Esophagus squamous epithelium (tissue), 4 donors: Measurements from ENCODE around the gene LRFN5.

Experiments used
- POLR2A ChIP-seq, 4 donors: fragments of 450-650 bp; IDR thresholded peaks; one replicate each; pipeline ENCODE4 v1.6.1; 2017; ENCODE audit warnings: antibody characterized with exemption in 4 of 4, mild to moderate bottlenecking in 4 of 4, moderate library complexity in 3 of 4
- TF ChIP-seq, protein P1 (sequence below), 6 experiments: fragments of 450-650 bp in 4 of 6; fragments of 200-600 bp in 2 of 6; sonication (generic) in 2 of 6; IDR thresholded peaks; one replicate each; pipeline ENCODE4 v1.5.1; 2016 to 2019; ENCODE audit warnings: antibody characterized with exemption in 6 of 6, mild to moderate bottlenecking in 4 of 6, moderate library complexity in 4 of 6

DNA sequence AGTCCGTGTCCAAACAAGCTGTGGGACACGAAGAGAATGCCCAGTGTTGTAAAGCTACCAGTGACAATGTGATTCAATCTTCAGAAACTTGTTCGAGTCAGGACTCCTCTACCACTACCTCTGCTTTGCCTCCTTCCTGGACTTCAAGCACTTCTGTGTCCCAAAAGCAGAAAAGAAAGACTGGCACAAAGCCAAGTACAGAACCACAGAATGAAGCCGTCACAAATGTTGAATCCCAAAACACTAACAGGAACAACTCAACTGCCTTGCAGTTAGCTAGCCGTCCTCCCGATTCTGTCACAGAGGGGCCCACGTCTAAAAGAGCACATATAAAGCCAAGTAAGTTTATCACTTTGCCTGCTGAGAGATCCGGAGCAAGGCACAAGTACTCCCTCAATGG is 284.9 kb downstream of the LRFN5 start:
- TF ChIP-seq, protein P1, sequence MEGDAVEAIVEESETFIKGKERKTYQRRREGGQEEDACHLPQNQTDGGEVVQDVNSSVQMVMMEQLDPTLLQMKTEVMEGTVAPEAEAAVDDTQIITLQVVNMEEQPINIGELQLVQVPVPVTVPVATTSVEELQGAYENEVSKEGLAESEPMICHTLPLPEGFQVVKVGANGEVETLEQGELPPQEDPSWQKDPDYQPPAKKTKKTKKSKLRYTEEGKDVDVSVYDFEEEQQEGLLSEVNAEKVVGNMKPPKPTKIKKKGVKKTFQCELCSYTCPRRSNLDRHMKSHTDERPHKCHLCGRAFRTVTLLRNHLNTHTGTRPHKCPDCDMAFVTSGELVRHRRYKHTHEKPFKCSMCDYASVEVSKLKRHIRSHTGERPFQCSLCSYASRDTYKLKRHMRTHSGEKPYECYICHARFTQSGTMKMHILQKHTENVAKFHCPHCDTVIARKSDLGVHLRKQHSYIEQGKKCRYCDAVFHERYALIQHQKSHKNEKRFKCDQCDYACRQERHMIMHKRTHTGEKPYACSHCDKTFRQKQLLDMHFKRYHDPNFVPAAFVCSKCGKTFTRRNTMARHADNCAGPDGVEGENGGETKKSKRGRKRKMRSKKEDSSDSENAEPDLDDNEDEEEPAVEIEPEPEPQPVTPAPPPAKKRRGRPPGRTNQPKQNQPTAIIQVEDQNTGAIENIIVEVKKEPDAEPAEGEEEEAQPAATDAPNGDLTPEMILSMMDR (IDR thresholded peaks at IDR 0.05), result no peak
- TF ChIP-seq POLR2A (IDR thresholded peaks at IDR 0.05), result no peak
